ENCODE data around the gene NRCAM.

Gene NRCAM

DNA sequence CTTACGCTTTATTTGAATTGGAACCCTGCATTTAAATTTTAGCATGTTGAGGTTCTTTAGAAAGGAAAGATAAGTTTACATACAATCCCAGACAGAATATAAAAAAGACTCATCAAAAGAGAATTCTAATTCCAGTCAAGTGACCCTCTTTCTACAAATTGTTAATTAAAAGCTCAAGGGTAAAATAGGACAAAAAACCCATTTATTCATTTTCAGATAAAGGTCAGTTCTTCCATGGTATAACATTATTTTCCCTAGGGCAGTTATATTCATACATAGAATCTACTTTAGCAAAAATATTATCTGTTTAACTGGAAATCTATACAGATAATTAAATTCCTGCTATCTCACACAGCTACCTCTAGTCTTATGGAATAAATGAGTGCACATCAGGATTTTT lies 188.6 kb downstream of the NRCAM start:
- Histone ChIP-seq H3K27me3 (ENCODE audit: control insufficient read depth in 1 of 2, insufficient read depth in 1 of 2, low read length in 2 of 2) (peaks cover 0 to 4% of the 10 kb centered on the region in 2 experiments), H3K14ac (ENCODE audit: low read length in 2 of 2) (no peak overlapping the region), H3K36me3 (ENCODE audit: control insufficient read depth in 1 of 2, insufficient read depth in 2 of 2, low read depth in 1 of 2, low read length in 2 of 2) (no peaks in the 10 kb centered on the region), H2AK5ac (ENCODE audit: low read length, severe bottlenecking) (no peak overlapping the region), H3K4ac (ENCODE audit: low read depth in 1 of 2, low read length in 2 of 2) (no peak overlapping the region), H3K23ac (ENCODE audit: low read length in 2 of 2) (no peak overlapping the region), H2BK120ac (ENCODE audit: low read depth, low read length) (no peak overlapping the region), H3K4me1 (ENCODE audit: control insufficient read depth, insufficient read depth, low read depth, low read length) (no peaks in the 10 kb centered on the region), H2AFZ (ENCODE audit: low read depth, low read length) (no peak overlapping the region), H2BK5ac (ENCODE audit: low read depth, low read length, poor library complexity, severe bottlenecking) (no peak overlapping the region), H2BK12ac (ENCODE audit: low read length in 2 of 2) (no peak overlapping the region), H3K9ac (ENCODE audit: low read length) (no peak overlapping the region), H3K4me2 (ENCODE audit: low read length, poor library complexity, severe bottlenecking) (no peak overlapping the region), H3K18ac (ENCODE audit: low read depth in 1 of 2, low read length in 2 of 2) (no peak overlapping the region), H4K91ac (ENCODE audit: low read length) (no peak overlapping the region), H3K4me3 (ENCODE audit: insufficient read depth in 1 of 2, low read depth in 1 of 2, low read length in 2 of 2) (no peak overlapping the region), H4K8ac (ENCODE audit: low read length) (no peak overlapping the region), H3K27ac (ENCODE audit: low read length, poor library complexity, severe bottlenecking) (no peak overlapping the region), H3K79me1 (replicated peaks; ENCODE audit: low read length, poor library complexity, severe bottlenecking) (no peaks in the 10 kb centered on the region), H2BK15ac (ENCODE audit: low read depth, poor library complexity, severe bottlenecking) (no peak overlapping the region), H3K9me3 (ENCODE audit: control insufficient read depth, low read length) (no peaks in the 10 kb centered on the region)
- WGBS: no CpG with 5 or more reads among the region's 1 CpG
- no peak for DNase-seq

DNA sequence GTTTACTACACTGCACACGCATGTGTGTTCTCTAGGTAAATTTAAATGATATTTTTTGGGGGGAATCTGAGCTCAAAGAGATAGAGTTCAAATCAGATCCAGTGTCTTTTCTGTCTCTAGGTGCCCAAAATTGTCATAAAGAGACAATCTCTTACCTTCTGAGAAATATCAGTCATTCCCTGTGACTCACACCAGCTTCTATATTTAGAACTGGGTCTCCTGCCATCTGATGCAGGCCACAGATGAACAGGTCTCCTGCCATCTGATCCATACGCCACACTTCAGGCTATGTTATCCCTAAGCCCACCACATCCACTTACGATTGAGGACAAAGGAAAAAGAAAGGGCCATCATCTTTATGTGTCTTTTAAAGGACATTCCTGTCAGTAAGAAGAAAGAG lies 189.7 kb downstream of the NRCAM start:
- Histone ChIP-seq H3K27ac (ENCODE audit: low read length, poor library complexity, severe bottlenecking) (no peak overlapping the region), H2BK120ac (ENCODE audit: low read depth, low read length) (no peak overlapping the region), H3K79me1 (replicated peaks; ENCODE audit: low read length, poor library complexity, severe bottlenecking) (no peaks in the 10 kb centered on the region), H3K4ac (ENCODE audit: low read depth in 1 of 2, low read length in 2 of 2) (no peak overlapping the region), H2AFZ (ENCODE audit: low read depth, low read length) (no peak overlapping the region), H3K9me3 (ENCODE audit: control insufficient read depth, low read length) (no peaks in the 10 kb centered on the region), H3K9ac (ENCODE audit: low read length) (no peak overlapping the region), H3K4me3 (ENCODE audit: insufficient read depth in 1 of 2, low read depth in 1 of 2, low read length in 2 of 2) (no peak overlapping the region), H2BK5ac (ENCODE audit: low read depth, low read length, poor library complexity, severe bottlenecking) (no peak overlapping the region), H3K18ac (ENCODE audit: low read depth in 1 of 2, low read length in 2 of 2) (no peak overlapping the region), H4K91ac (ENCODE audit: low read length) (no peak overlapping the region), H3K36me3 (ENCODE audit: control insufficient read depth in 1 of 2, insufficient read depth in 2 of 2, low read depth in 1 of 2, low read length in 2 of 2) (no peaks in the 10 kb centered on the region), H3K14ac (ENCODE audit: low read length in 2 of 2) (no peak overlapping the region), H3K4me2 (ENCODE audit: low read length, poor library complexity, severe bottlenecking) (no peak overlapping the region), H4K8ac (ENCODE audit: low read length) (no peak overlapping the region), H3K23ac (ENCODE audit: low read length in 2 of 2) (no peak overlapping the region), H2BK12ac (ENCODE audit: low read length in 2 of 2) (no peak overlapping the region), H3K27me3 (ENCODE audit: control insufficient read depth in 1 of 2, insufficient read depth in 1 of 2, low read length in 2 of 2) (peaks cover 0 to 15% of the 10 kb centered on the region in 2 experiments), H2AK5ac (ENCODE audit: low read length, severe bottlenecking) (no peak overlapping the region), H3K4me1 (ENCODE audit: control insufficient read depth, insufficient read depth, low read depth, low read length) (no peaks in the 10 kb centered on the region), H2BK15ac (ENCODE audit: low read depth, poor library complexity, severe bottlenecking) (no peak overlapping the region)
- WGBS: 0% methylated on average over 1 of the region's 3 CpGs
- no peak for DNase-seq

DNA sequence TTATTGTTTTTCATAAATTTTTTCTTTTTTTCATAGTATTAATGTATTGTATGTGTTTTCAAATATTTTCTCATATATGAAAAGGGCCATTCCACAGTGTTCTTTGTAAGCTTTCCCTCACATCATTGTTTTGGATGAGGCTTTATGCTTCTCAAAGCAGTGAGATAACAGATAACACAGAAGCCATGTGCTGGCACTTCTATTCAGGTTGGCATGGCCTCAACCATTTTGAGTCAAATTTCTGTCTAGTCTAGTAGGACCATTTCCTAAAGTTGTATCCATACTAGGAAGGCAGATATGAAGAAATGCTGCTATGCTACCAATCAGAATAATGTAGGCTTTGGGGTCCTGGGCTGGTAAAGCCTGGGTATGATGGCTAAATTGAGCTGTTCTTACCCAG lies 190.2 kb downstream of the NRCAM start:
- no peak overlapping the region for H3K9ac ChIP-seq (ENCODE audit: low read length)
- no peak overlapping the region for H3K23ac ChIP-seq (ENCODE audit: low read length in 2 of 2)
- no peak overlapping the region for H4K91ac ChIP-seq (ENCODE audit: low read length)
- H3K4ac ChIP-seq (ENCODE audit: low read depth in 1 of 2, low read length in 2 of 2): no peak overlapping the region
- no peaks in the 10 kb centered on the region for H3K36me3 ChIP-seq (ENCODE audit: control insufficient read depth in 1 of 2, insufficient read depth in 2 of 2, low read depth in 1 of 2, low read length in 2 of 2)
- H2BK15ac ChIP-seq (ENCODE audit: low read depth, poor library complexity, severe bottlenecking): no peak overlapping the region
- DNase-seq: no peak
- no peaks in the 10 kb centered on the region for H3K9me3 ChIP-seq (ENCODE audit: control insufficient read depth, low read length)
- H3K4me1 ChIP-seq (ENCODE audit: control insufficient read depth, insufficient read depth, low read depth, low read length): no peaks in the 10 kb centered on the region
- H2BK5ac ChIP-seq (ENCODE audit: low read depth, low read length, poor library complexity, severe bottlenecking): no peak overlapping the region
- no peak overlapping the region for H3K4me3 ChIP-seq (ENCODE audit: insufficient read depth in 1 of 2, low read depth in 1 of 2, low read length in 2 of 2)
- H2BK12ac ChIP-seq (ENCODE audit: low read length in 2 of 2): no peak overlapping the region
- no peak overlapping the region for H3K18ac ChIP-seq (ENCODE audit: low read depth in 1 of 2, low read length in 2 of 2)
- H3K27me3 ChIP-seq (ENCODE audit: control insufficient read depth in 1 of 2, insufficient read depth in 1 of 2, low read length in 2 of 2): peaks cover 0 to 15% of the 10 kb centered on the region in 2 experiments
- H2BK120ac ChIP-seq (ENCODE audit: low read depth, low read length): no peak overlapping the region
- no peaks in the 10 kb centered on the region for H3K79me1 ChIP-seq (replicated peaks; ENCODE audit: low read length, poor library complexity, severe bottlenecking)
- H4K8ac ChIP-seq (ENCODE audit: low read length): no peak overlapping the region
- no peak overlapping the region for H3K4me2 ChIP-seq (ENCODE audit: low read length, poor library complexity, severe bottlenecking)
- no peak overlapping the region for H3K27ac ChIP-seq (ENCODE audit: low read length, poor library complexity, severe bottlenecking)
- no peak overlapping the region for H2AK5ac ChIP-seq (ENCODE audit: low read length, severe bottlenecking)
- H3K14ac ChIP-seq (ENCODE audit: low read length in 2 of 2): no peak overlapping the region
- H2AFZ ChIP-seq (ENCODE audit: low read depth, low read length): no peak overlapping the region

DNA sequence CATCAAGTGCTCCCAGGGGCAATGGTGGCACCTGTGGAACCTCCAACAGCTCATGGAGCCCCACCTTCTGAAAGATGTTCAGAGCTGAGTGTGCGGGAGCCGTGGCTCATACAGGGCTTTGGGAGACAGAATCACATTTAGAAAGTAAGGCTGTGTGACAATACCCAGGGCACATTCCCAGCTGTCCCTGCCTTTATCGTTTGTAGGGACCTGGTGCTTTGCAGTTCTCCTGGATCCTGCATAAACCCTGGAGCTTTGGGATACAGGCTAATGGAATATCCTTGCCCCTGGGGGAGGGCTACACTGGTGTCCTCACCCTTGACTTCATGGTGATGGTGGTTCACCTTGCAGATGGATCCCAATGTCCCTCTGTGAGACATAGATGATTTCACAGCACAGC lies 191.2 kb downstream of the NRCAM start:
- no peak overlapping the region for H2BK12ac ChIP-seq (ENCODE audit: low read length in 2 of 2)
- no peak overlapping the region for H2AFZ ChIP-seq (ENCODE audit: low read depth, low read length)
- no peaks in the 10 kb centered on the region for H3K79me1 ChIP-seq (replicated peaks; ENCODE audit: low read length, poor library complexity, severe bottlenecking)
- no peak overlapping the region for H3K27ac ChIP-seq (ENCODE audit: low read length, poor library complexity, severe bottlenecking)
- DNase-seq: no peak
- 87% methylated on average over 3 of the region's 3 CpGs for WGBS
- no peak overlapping the region for H3K4ac ChIP-seq (ENCODE audit: low read depth in 1 of 2, low read length in 2 of 2)
- no peak overlapping the region for H3K9ac ChIP-seq (ENCODE audit: low read length)
- H3K14ac ChIP-seq (ENCODE audit: low read length in 2 of 2): no peak overlapping the region
- H3K36me3 ChIP-seq (ENCODE audit: control insufficient read depth in 1 of 2, insufficient read depth in 2 of 2, low read depth in 1 of 2, low read length in 2 of 2): no peaks in the 10 kb centered on the region
- no peak overlapping the region for H2AK5ac ChIP-seq (ENCODE audit: low read length, severe bottlenecking)
- no peaks in the 10 kb centered on the region for H3K9me3 ChIP-seq (ENCODE audit: control insufficient read depth, low read length)
- no peak overlapping the region for H2BK15ac ChIP-seq (ENCODE audit: low read depth, poor library complexity, severe bottlenecking)
- H2BK120ac ChIP-seq (ENCODE audit: low read depth, low read length): no peak overlapping the region
- H3K18ac ChIP-seq (ENCODE audit: low read depth in 1 of 2, low read length in 2 of 2): no peak overlapping the region
- H3K4me3 ChIP-seq (ENCODE audit: insufficient read depth in 1 of 2, low read depth in 1 of 2, low read length in 2 of 2): no peak overlapping the region
- no peak overlapping the region for H4K91ac ChIP-seq (ENCODE audit: low read length)
- H3K4me1 ChIP-seq (ENCODE audit: control insufficient read depth, insufficient read depth, low read depth, low read length): no peaks in the 10 kb centered on the region
- peaks cover 0 to 15% of the 10 kb centered on the region in 2 experiments for H3K27me3 ChIP-seq (ENCODE audit: control insufficient read depth in 1 of 2, insufficient read depth in 1 of 2, low read length in 2 of 2)
- H3K4me2 ChIP-seq (ENCODE audit: low read length, poor library complexity, severe bottlenecking): no peak overlapping the region
- no peak overlapping the region for H2BK5ac ChIP-seq (ENCODE audit: low read depth, low read length, poor library complexity, severe bottlenecking)
- H3K23ac ChIP-seq (ENCODE audit: low read length in 2 of 2): no peak overlapping the region
- no peak overlapping the region for H4K8ac ChIP-seq (ENCODE audit: low read length)
